OCI-LY1 (cell line): ENCODE measurements around the gene ZNF431.
"Not testable (repeated sequence)": the region's sequence is repeated elsewhere in the genome, so short reads cannot be mapped to it uniquely, and the experiment has no call there.

ENCODE experiments used
- H2AFZ ChIP-seq: fragments of 200-600 bp; sonication (generic), shearing (Covaris generic); 2 replicates; pipeline ENCODE4 v1.6.0; 2014; ENCODE audit warnings: antibody characterized with exemption, mild to moderate bottlenecking, low read length
- H3F3A ChIP-seq: fragments of 200-600 bp; sonication (generic), shearing (Covaris generic); 2 replicates; pipeline ENCODE4 v1.6.0; 2014; ENCODE audit warnings: mild to moderate bottlenecking, antibody characterized with exemption, low read length, moderate library complexity; ENCODE audit not compliant: insufficient read depth
- H3K27ac ChIP-seq: fragments of 200-600 bp; sonication (generic); 2 replicates; pipeline ENCODE4 v1.5.1; 2014; ENCODE audit warnings: low read length, mixed run types, mild to moderate bottlenecking, low read depth; ENCODE audit not compliant: poor library complexity, severe bottlenecking
- H3K27me3 ChIP-seq: fragments of 200-600 bp; sonication (generic); 2 replicates; pipeline ENCODE4 v1.6.0; 2014; ENCODE audit warnings: antibody characterized with exemption, mild to moderate bottlenecking, low read length, moderate library complexity; ENCODE audit not compliant: insufficient read depth
- H3K36me3 ChIP-seq: fragments of 200-600 bp; sonication (generic); 2 replicates; pipeline ENCODE4 v1.6.1; 2014; ENCODE audit warnings: mild to moderate bottlenecking, antibody characterized with exemption, low read length, moderate library complexity, mixed read lengths; ENCODE audit not compliant: insufficient read depth
- H3K4me1 ChIP-seq: fragments of 200-600 bp; sonication (generic); 2 replicates; pipeline ENCODE4 v1.5.1; 2014; ENCODE audit warnings: mild to moderate bottlenecking, low read length, moderate library complexity; ENCODE audit not compliant: insufficient read depth, severe bottlenecking
- H3K4me2 ChIP-seq: fragments of 200-600 bp; sonication (generic), shearing (Covaris generic); 2 replicates; pipeline ENCODE4 v1.6.1; 2014; ENCODE audit warnings: low read length
- H3K4me3 ChIP-seq: fragments of 200-600 bp; sonication (generic); 2 replicates; pipeline ENCODE4 v1.5.1; 2014; ENCODE audit warnings: low read length, low read depth, mild to moderate bottlenecking, mixed read lengths; ENCODE audit not compliant: poor library complexity, severe bottlenecking
- H3K79me2 ChIP-seq: fragments of 200-600 bp; shearing (Covaris generic); 2 replicates; pipeline ENCODE4 v1.6.1; 2016; ENCODE audit warnings: mixed run types, low read length, mixed read lengths; ENCODE audit not compliant: insufficient read depth
- H3K9ac ChIP-seq: fragments of 200-600 bp; sonication (generic), shearing (Covaris generic); 2 replicates; pipeline ENCODE4 v1.6.1; 2014; ENCODE audit warnings: mild to moderate bottlenecking, low read length, mixed read lengths
- H3K9me2 ChIP-seq: fragments of 200-600 bp; sonication (generic), shearing (Covaris generic); 2 replicates; pipeline ENCODE4 v1.6.1; 2014; ENCODE audit warnings: low read depth, mild to moderate bottlenecking, low read length, mixed read lengths
- H3K9me3 ChIP-seq: fragments of 200-600 bp; shearing (Covaris generic); 2 replicates; pipeline ENCODE4 v1.6.1; 2014; ENCODE audit warnings: low read length, mixed read lengths
- H4K20me1 ChIP-seq: fragments of 200-600 bp; sonication (generic), shearing (Covaris generic); 2 replicates; pipeline ENCODE4 v1.6.0; 2016; ENCODE audit warnings: mild to moderate bottlenecking, low read length; ENCODE audit not compliant: insufficient read depth
- EZH2 ChIP-seq: fragments of 200-600 bp; sonication (generic), shearing (Covaris generic); IDR thresholded peaks from 2 replicates; pipeline ENCODE4 v1.8.0; 2017; ENCODE audit warnings: borderline replicate concordance, mixed run types, mild to moderate bottlenecking, antibody characterized with exemption, low read length, moderate library complexity, mixed read lengths
- TF ChIP-seq, protein P1 (sequence below): fragments of 200-600 bp; sonication (generic), shearing (Covaris generic); IDR thresholded peaks from 2 replicates; pipeline ENCODE4 v1.5.1; 2017; ENCODE audit warnings: mild to moderate bottlenecking, antibody characterized with exemption, low read length, moderate library complexity, mixed read lengths

Gene ZNF431

DNA sequence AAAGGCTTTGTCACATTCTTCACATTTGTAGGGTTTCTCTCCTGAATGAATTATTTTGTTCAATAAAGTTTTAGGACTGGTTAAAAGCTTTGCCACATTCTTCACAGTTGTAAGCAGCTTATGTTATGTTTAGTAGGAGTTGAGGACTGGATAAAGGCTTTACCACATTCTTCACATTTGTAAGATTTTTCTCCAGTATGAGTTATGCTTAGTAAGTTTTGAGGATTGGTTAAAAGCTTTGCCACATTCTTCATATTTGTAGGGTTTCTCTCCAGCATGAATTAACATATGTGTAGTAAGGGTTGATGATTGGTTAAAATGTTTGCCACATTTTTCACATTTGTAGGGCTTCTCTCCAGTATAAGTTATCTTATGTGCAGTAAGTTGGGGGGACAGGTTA, 79.9 kb downstream of the ZNF431 start:
- H3K9ac ChIP-seq, result no peak overlapping the region
- no peaks in the 10 kb centered on the region for H4K20me1 ChIP-seq
- no peaks in the 10 kb centered on the region for H3F3A ChIP-seq
- no peak overlapping the region for H3K4me3 ChIP-seq
- H3K27ac ChIP-seq, result no peak overlapping the region
- H3K9me3 ChIP-seq, result no peaks in the 10 kb centered on the region
- no peak overlapping the region for H2AFZ ChIP-seq
- H3K4me1 ChIP-seq, result no peaks in the 10 kb centered on the region
- no peaks in the 10 kb centered on the region for H3K27me3 ChIP-seq
- no peaks in the 10 kb centered on the region for H3K36me3 ChIP-seq
- no peaks in the 10 kb centered on the region for H3K79me2 ChIP-seq
- H3K9me2 ChIP-seq, result no peaks in the 10 kb centered on the region
- no peak overlapping the region for H3K4me2 ChIP-seq
- TF ChIP-seq, protein P1, sequence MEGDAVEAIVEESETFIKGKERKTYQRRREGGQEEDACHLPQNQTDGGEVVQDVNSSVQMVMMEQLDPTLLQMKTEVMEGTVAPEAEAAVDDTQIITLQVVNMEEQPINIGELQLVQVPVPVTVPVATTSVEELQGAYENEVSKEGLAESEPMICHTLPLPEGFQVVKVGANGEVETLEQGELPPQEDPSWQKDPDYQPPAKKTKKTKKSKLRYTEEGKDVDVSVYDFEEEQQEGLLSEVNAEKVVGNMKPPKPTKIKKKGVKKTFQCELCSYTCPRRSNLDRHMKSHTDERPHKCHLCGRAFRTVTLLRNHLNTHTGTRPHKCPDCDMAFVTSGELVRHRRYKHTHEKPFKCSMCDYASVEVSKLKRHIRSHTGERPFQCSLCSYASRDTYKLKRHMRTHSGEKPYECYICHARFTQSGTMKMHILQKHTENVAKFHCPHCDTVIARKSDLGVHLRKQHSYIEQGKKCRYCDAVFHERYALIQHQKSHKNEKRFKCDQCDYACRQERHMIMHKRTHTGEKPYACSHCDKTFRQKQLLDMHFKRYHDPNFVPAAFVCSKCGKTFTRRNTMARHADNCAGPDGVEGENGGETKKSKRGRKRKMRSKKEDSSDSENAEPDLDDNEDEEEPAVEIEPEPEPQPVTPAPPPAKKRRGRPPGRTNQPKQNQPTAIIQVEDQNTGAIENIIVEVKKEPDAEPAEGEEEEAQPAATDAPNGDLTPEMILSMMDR, result no peak
- no peak for TF ChIP-seq EZH2

DNA sequence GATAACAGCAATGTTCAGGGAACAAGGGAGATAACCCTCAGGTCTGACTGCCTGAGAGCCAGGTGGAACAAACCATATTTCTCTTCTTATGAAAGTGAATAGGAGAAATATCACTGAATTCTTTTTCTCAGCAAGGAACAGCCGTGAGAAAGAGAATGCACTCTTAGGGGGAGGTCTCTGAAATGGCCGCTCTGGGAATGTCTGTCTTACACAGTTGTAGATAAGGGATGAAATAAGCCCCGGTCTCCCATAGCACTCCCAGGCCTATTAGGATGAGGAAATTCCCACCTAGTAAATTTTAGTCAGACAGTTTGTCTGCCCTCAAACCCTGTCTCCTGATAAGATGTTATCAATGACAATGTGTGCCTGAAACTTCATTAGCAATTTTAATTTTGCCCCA, 88.1 kb downstream of the ZNF431 start:
- H3K36me3 ChIP-seq, H3K27me3 ChIP-seq, H3K4me1 ChIP-seq, H3K9me3 ChIP-seq, H3K9ac ChIP-seq, H3K4me2 ChIP-seq, H3K79me2 ChIP-seq, H2AFZ ChIP-seq, H3F3A ChIP-seq, H3K27ac ChIP-seq, H4K20me1 ChIP-seq, H3K4me3 ChIP-seq, H3K9me2 ChIP-seq: not testable (repeated sequence)

GRCh38 chr19:21233691-21234090, 91.9 kb downstream of the ZNF431 start:
- no peak overlapping the region for H3K4me2 ChIP-seq

GRCh38 chr19:21236751-21237150, 94.9 kb downstream of the ZNF431 start:
- H3K9me2 ChIP-seq, H3K36me3 ChIP-seq, H3K9ac ChIP-seq, H3K79me2 ChIP-seq, H3K9me3 ChIP-seq, H3K27me3 ChIP-seq, H2AFZ ChIP-seq, H4K20me1 ChIP-seq, H3K4me2 ChIP-seq, H3F3A ChIP-seq, H3K4me1 ChIP-seq, H3K4me3 ChIP-seq, H3K27ac ChIP-seq: not testable (repeated sequence)

More at GRCh38 chr19:21233691-21234090, 91.9 kb downstream of the ZNF431 start:
- Histone ChIP-seq H4K20me1 (no peaks in the 10 kb centered on the region), H3K9me3 (no peaks in the 10 kb centered on the region), H3K27me3 (no peaks in the 10 kb centered on the region), H3K4me1 (no peaks in the 10 kb centered on the region), H3K27ac (no peak overlapping the region), H3K9me2 (no peaks in the 10 kb centered on the region), H3K4me3 (no peak overlapping the region), H3K9ac (no peak overlapping the region), H3F3A (no peaks in the 10 kb centered on the region), H3K36me3 (no peaks in the 10 kb centered on the region), H3K79me2 (no peaks in the 10 kb centered on the region), H2AFZ (no peak overlapping the region)
- TF ChIP-seq EZH2, result no peak
- TF ChIP-seq, protein P1, result no peak
